Mammary microvascular endothelial cell (primary cell): ENCODE measurements around the gene PLA1A. TPM values are rescaled to one million over a fixed set of nuclear protein-coding genes. Genes with fewer than 3 reads are reported as not detected.

ENCODE experiments used
- total RNA-seq: library from RNA; depleted of rRNA; stranded (reverse); fragments of >200 nt; gene quantifications from 2 replicates; pipeline ENCODE4 v1.2.3, GENCODE V29; 2015

Gene PLA1A
- total RNA-seq, result 2.1 and 4.8 TPM in 2 replicates

GRCh38 chr3:119597548-119598288 is at the start of gene PLA1A:
Gene PLA1A, plus strand, starts transcription at chr3:119597885. Its CDS starts 29 bp downstream, at chr3:119597914.

DNA sequence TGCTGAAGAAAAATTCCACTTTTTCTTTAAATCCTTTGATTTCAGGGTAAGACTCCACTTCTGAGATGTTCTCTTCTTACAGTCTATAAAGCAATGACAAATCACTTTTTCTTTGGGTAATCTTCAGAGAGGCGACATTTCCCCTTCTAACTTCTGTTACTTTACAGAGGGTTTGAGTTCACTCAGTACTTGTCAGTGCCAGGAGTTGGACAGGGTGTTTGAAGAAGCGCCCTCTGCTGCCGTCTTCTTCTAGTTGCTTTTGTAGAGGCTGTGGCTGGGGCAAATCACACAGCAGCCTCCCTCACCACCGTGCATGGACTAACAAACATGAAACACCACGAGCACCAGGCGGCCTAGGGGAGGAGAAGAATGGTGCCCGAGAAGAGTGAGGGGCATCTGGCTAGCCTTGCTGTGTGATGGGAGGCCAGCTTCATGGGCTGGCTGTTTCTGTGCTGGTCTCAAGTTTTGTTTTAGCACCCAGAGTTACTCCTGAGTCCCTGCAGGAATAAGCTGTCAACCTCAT is 38.2 kb upstream of the PLA1A start, which contains the start of gene CD80:
TSS of gene CD80 (minus strand) at position 174 of the 523 bp plus-strand sequence. CDS start 1,886 bp downstream, outside the sequence.

DNA sequence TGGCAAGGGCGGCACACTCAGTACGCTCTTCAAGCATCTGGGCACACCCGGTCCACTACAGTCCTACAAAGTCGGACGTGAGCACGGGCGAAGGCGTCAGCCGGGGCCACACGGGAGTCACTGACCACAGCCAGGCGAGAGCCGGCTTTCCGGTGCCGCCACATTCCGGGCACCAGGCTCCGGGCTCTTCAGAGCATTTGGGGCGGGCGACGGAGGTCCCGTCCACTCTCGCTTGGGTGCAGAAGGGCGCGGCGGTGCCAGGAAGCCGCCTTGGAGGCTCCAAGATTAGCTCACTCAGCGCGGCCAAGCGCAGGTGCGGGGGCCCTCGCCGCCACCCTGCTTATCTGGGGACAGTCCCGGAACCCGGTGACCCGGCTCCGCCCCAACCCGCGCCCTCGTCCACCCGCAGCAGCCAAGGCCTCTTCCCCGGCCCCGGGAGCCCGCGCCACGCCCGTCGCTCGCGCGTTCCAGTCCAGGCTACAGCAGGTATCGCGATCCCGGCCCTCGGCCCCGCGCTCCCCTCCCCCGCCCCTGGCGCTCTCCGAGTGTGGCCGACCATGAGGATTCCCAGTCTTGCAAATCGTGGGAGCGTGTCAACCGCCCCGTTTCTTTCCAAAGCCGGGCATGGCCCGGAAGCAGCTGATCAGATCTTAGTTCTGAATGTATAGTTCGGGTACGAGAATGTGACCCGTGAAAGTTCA is 18.2 kb upstream of the PLA1A start, which contains the start of gene ADPRH:
TSS of gene ADPRH (plus strand) at position 127 of the 701 bp plus-strand sequence. CDS start 2,678 bp downstream, outside the sequence.

DNA sequence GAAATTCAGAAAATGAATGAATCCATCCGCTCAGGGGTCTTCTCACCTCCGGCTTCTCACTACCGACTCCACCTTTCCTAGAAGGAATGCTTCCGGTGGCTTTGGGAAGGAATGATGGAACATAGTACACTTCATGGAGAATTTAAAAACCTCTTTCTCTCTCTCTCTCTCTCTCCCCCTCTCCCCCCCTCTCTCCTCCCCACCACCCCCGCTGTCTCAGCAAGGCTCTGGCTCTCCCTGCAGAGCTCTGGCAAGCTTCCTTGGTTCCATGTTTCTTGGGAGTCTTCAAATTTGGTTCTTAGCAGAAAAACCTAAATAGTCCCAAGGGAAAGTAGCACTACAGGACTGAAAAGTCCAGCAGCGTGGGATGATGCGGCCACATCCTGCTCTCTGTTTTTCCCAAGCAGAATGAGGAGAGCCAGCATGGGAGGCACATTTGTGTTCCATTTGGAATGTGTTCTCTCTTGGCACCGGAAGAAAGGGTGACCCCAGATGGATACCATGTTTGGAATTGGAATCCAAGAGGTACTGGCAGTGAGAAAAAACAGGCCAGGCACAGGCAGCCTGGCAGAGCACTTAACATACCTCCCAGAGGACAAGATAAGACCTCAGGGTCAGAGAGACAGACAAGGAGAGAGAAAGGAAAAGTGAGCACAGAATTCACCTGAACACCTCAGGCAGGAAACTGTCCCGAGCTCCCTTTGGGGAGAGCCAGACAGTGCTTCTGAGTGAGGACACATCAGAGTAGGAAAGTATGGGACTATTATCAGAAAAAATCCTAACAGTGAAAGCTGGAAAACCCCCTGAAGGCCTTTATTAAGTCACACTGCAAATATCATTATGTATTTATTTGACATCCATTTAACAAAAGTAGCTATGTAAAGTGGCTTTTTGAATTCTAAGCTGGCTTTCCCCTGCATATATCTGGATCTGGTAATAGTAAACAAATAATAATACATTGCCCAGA is 63.1 kb downstream of the PLA1A start, which contains the start of gene POPDC2:
TSS of gene POPDC2 (minus strand) at position 116 of the 967 bp plus-strand sequence. CDS start 166 bp downstream, outside the sequence.

DNA sequence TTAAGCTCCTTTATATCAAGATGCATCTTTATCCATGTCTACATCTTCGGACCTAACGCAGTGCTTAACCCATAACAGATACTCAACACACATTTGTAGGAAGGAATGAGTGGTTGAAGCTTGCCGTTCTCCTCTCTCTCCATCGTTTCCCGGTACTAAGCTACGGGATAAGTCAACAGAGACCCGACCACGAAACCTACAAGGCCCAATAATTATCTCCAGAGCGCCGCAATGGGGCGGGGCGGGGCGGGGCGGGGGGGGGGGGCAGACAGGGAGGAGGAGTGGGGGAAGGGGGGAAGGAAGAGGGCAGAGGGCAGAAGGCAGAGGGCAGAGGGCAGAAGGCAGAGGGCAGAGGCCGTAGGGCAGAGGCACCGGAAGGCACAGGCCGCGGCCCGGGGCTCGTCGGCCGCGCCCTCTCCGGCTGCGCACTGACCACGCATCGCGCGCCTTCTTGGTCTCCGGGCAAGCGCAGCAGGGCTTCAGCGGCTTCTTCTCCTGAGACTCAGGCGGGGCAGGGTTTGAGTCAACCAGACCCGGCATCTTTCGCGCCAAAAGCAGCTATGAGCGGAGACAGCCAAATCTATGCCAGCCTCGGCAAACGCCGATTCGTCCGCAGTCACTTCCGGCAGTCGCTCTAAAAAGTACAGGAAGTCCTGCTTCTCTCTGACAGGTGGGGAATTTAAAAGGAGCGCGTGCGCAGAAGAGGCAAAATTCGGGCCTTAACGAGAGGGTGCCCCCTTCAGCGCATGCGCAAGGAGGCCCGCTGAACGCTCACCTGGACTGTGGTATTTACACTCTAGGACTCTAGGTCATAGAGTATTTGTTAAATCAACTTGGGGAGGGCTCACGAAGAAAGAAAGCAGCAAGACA is 79.3 kb downstream of the PLA1A start, which contains the start of gene COX17:
TSS of gene COX17 (minus strand) at position 636 of the 870 bp plus-strand sequence. CDS start at position 540, 96 bp downstream.

Other genes starting within 250 kb of the PLA1A start
- gene TMEM39A, start 134.3 kb upstream of the PLA1A start, total RNA-seq, result 22.3 and 22.9 TPM in 2 replicates
- 8.9 and 10.6 TPM in 2 replicates for gene POGLUT1, start 128.9 kb upstream of the PLA1A start, total RNA-seq
- 38.2 and 58.6 TPM in 2 replicates for gene TIMMDC1, start 99.3 kb upstream of the PLA1A start, total RNA-seq
- gene CD80, start 38.3 kb upstream of the PLA1A start, total RNA-seq, result not detected in 2 replicates
- 14.5 and 20.6 TPM in 2 replicates for gene ADPRH, start 18.4 kb upstream of the PLA1A start, total RNA-seq
- gene POPDC2, start 62.7 kb downstream of the PLA1A start, total RNA-seq, result 0.10 and 2.5 TPM in 2 replicates
- 28.8 and 30.4 TPM in 2 replicates for gene COX17, start 79.5 kb downstream of the PLA1A start, total RNA-seq
- 0.20 TPM in 1 of 2 replicates, not detected in the other for gene CFAP91, start 105.1 kb downstream of the PLA1A start, total RNA-seq
- under 0.01 and 0.05 TPM in 2 replicates for gene NR1I2, start 184.2 kb downstream of the PLA1A start, total RNA-seq